K562 (cell line): ENCODE measurements around the gene ADD1.

ENCODE experiments used
- CHD1 ChIP-seq: fragments of 200-600 bp; sonication (generic); IDR thresholded peaks from one replicate; pipeline ENCODE4 v1.6.1; 2012; ENCODE audit warnings: mild to moderate bottlenecking, moderate library complexity, low read length, inconsistent platforms
- CTCF ChIP-seq, 3 experiments: IDR thresholded peaks in 2 of 3; conservative IDR thresholded peaks in 1 of 3; 2 replicates each; pipeline ENCODE4 v1.5.1; 2011 to 2012; ENCODE audit warnings: low read length in 3 of 3, mild to moderate bottlenecking in 3 of 3, control low read depth in 2 of 3, improper control_type of control experiment in 1 of 3, inconsistent platforms in 1 of 3, low read depth in 1 of 3, mixed read lengths in 1 of 3, moderate library complexity in 1 of 3; ENCODE audit not compliant: insufficient read depth in 2 of 3
- EZH2 ChIP-seq: IDR thresholded peaks from 2 replicates; pipeline ENCODE4 v1.6.1; 2012; ENCODE audit warnings: low read depth, mild to moderate bottlenecking, inconsistent platforms, low read length, borderline replicate concordance
- MAZ ChIP-seq, 2 experiments: fragments of 450-650 bp in 1 of 2; sonication (generic) in 1 of 2; formaldehyde crosslinking; IDR thresholded peaks in 1 of 2; conservative IDR thresholded peaks in 1 of 2; 2 replicates each; pipeline versions ENCODE4 v1.4.0 to v1.5.0; 2020; ENCODE audit warnings: mild to moderate bottlenecking in 1 of 2, missing genetic modification reagents in 1 of 2
- MXD1 ChIP-seq: fragments of 250-450 bp; sonication (Bioruptor Pico); IDR thresholded peaks from 2 replicates; pipeline ENCODE4 v1.8.0; 2021; ENCODE audit warnings: borderline replicate concordance, mild to moderate bottlenecking, moderate library complexity; ENCODE audit not compliant: poor library complexity, severe bottlenecking
- PREB ChIP-seq: sonication (generic); formaldehyde crosslinking; IDR thresholded peaks from 2 replicates; pipeline ENCODE4 v1.8.1; 2023; ENCODE audit warnings: mild to moderate bottlenecking, missing genetic modification reagents
- SNAPC5 ChIP-seq: fragments of 250-450 bp; sonication (Bioruptor Pico); IDR thresholded peaks from 2 replicates; pipeline ENCODE4 v1.8.0; 2021; ENCODE audit warnings: moderate library complexity, mild to moderate bottlenecking, inconsistent platforms

- TF ChIP-seq CHD1 (no peak), MXD1 (CRISPR knock-in tag) (no peak), PREB (CRISPR knock-in tag) (no peak), EZH2 (no peak), SNAPC5 (CRISPR knock-in tag) (no peak), MAZ (CRISPR knock-in tag; conservative IDR thresholded peaks at IDR 0.05 in 1 of 2, IDR thresholded peaks at IDR 0.05 in 1 of 2) (no peak), CTCF (IDR thresholded peaks at IDR 0.05 in 2 of 3, conservative IDR thresholded peaks at IDR 0.05 in 1 of 3; ENCODE audit: insufficient read depth in 2 of 3, low read depth in 1 of 3, low read length in 3 of 3) (no peak)
Observed at GRCh38 chr4:2953496-2953895, 109.9 kb downstream of the ADD1 start.
